Measurements from ENCODE around the gene THOC6.

THOC6 gene

GRCh38 chr16:2979669-2980226 is 44.1 kb upstream of the THOC6 start:
- H3K4me3 ChIP-seq (ENCODE audit: low read depth, low read length), result peak overlapping the region; percentile 74
- TF ChIP-seq, protein P1, sequence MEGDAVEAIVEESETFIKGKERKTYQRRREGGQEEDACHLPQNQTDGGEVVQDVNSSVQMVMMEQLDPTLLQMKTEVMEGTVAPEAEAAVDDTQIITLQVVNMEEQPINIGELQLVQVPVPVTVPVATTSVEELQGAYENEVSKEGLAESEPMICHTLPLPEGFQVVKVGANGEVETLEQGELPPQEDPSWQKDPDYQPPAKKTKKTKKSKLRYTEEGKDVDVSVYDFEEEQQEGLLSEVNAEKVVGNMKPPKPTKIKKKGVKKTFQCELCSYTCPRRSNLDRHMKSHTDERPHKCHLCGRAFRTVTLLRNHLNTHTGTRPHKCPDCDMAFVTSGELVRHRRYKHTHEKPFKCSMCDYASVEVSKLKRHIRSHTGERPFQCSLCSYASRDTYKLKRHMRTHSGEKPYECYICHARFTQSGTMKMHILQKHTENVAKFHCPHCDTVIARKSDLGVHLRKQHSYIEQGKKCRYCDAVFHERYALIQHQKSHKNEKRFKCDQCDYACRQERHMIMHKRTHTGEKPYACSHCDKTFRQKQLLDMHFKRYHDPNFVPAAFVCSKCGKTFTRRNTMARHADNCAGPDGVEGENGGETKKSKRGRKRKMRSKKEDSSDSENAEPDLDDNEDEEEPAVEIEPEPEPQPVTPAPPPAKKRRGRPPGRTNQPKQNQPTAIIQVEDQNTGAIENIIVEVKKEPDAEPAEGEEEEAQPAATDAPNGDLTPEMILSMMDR (IDR thresholded peaks at IDR 0.05; ENCODE audit: low read depth, low read length), result no peak

GRCh38 chr16:2980227-2981176 is 43.3 kb upstream of the THOC6 start, which contains the start of gene PKMYT1:
Gene PKMYT1 (minus strand): TSS chr16:2980446. CDS start chr16:2979657, 789 bp downstream.
- peak within 1 kb of the TSS; percentile 74 for H3K4me3 ChIP-seq (ENCODE audit: low read depth, low read length)
- TF ChIP-seq, protein P1 (IDR thresholded peaks at IDR 0.05; ENCODE audit: low read depth, low read length), result no peak

- H3K4me3 ChIP-seq (ENCODE audit: low read depth, low read length), result peak overlapping the region; percentile 74; the same call in 1 of the 2 replicates
- TF ChIP-seq, protein P1 (IDR thresholded peaks at IDR 0.05; ENCODE audit: low read depth, low read length), result no peak
Observed at GRCh38 chr16:2981177-2981898, 42.5 kb upstream of the THOC6 start.

- no peak overlapping the region for H3K4me3 ChIP-seq (ENCODE audit: low read depth, low read length)
- TF ChIP-seq, protein P1 (IDR thresholded peaks at IDR 0.05; ENCODE audit: low read depth, low read length), result no peak
Observed at GRCh38 chr16:2981899-2982250, 42.0 kb upstream of the THOC6 start.

DNA sequence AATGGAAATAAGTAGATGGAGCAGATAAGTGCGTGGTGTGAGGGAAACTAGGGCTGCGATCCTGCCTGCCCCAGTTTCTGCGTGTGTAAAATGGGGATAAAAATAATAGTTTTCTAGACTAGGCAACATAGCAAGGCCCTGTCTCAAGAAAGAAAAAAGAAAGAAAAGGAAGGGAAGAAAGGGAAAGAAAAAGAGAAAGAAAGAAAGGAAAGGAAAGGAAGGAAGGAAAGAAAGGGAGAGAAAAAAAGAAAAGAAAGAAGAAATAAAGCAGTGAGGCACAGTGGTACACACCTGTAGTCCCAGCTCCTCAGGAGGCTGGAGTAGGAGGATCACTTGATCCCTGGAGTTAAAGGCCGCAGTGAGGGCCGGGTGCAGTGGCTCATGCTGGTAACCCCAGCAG is 41.4 kb upstream of the THOC6 start:
- no peak overlapping the region for H3K4me3 ChIP-seq (ENCODE audit: low read depth, low read length)
- TF ChIP-seq, protein P1 (IDR thresholded peaks at IDR 0.05; ENCODE audit: low read depth, low read length), result no peak

GRCh38 chr16:2983706-2984136 is 40.1 kb upstream of the THOC6 start:
- TF ChIP-seq, protein P1 (IDR thresholded peaks at IDR 0.05; ENCODE audit: low read depth, low read length), result peak; percentile 76
- peak overlapping the region; percentile 37 for H3K4me3 ChIP-seq (ENCODE audit: low read depth, low read length)

Measured in WI38 (cell line).